DND-41 (cell line): ENCODE measurements around the gene SLC2A8.

ENCODE experiments used
- ATAC-seq: fragments of 200-7000 bp; cut with Tn5 transposase; 3 replicates; pipeline ENCODE4 v1.9.1; 2021; ENCODE audit warnings: low read depth; ENCODE audit not compliant: insufficient read depth
- DNase-seq: peaks from one replicate; pipeline ENCODE4 v3.0.0-alpha.2; 2020
- H2AFZ ChIP-seq: 2 replicates; pipeline ENCODE4 v1.6.0; 2012; ENCODE audit warnings: low read depth, low read length
- H3K27ac ChIP-seq: 2 replicates; pipeline ENCODE4 v1.5.1; 2012; ENCODE audit warnings: low read length, inconsistent platforms
- H3K27me3 ChIP-seq: fragments of 200-600 bp; sonication (generic); 2 replicates; pipeline ENCODE4 v1.6.0; 2012; ENCODE audit warnings: low read length, mild to moderate bottlenecking, inconsistent platforms; ENCODE audit not compliant: insufficient read depth, poor library complexity
- H3K36me3 ChIP-seq: 2 replicates; pipeline ENCODE4 v1.5.1; 2012; ENCODE audit warnings: low read length, inconsistent platforms; ENCODE audit not compliant: insufficient read depth
- H3K4me1 ChIP-seq: 2 replicates; pipeline ENCODE4 v1.5.1; 2012; ENCODE audit warnings: mild to moderate bottlenecking, low read length; ENCODE audit not compliant: insufficient read depth
- H3K4me2 ChIP-seq: 2 replicates; pipeline ENCODE4 v1.6.0; 2012; ENCODE audit warnings: mild to moderate bottlenecking, moderate library complexity, low read length, inconsistent platforms; ENCODE audit not compliant: insufficient read depth
- H3K4me3 ChIP-seq, 2 experiments: fragments of 200-600 bp in 1 of 2; shearing (Covaris generic) in 1 of 2; 2 replicates each; pipeline ENCODE4 v1.5.1; 2012 to 2016; ENCODE audit warnings: inconsistent platforms in 2 of 2, low read length in 2 of 2, mild to moderate bottlenecking in 2 of 2, low read depth in 1 of 2, moderate library complexity in 1 of 2
- H3K79me2 ChIP-seq: 2 replicates; pipeline ENCODE4 v1.6.0; 2012; ENCODE audit warnings: low read length, inconsistent platforms; ENCODE audit not compliant: insufficient read depth
- H3K9ac ChIP-seq: 2 replicates; pipeline ENCODE4 v1.6.0; 2012; ENCODE audit warnings: low read depth, mild to moderate bottlenecking, inconsistent platforms, low read length, moderate library complexity
- H3K9me3 ChIP-seq: 2 replicates; pipeline ENCODE4 v1.5.1; 2012; ENCODE audit warnings: low read length, moderate library complexity, mild to moderate bottlenecking, inconsistent platforms; ENCODE audit not compliant: insufficient read depth, severe bottlenecking
- H4K20me1 ChIP-seq: 2 replicates; pipeline ENCODE4 v1.6.0; 2012; ENCODE audit warnings: low read length; ENCODE audit not compliant: insufficient read depth
- EZH2 ChIP-seq: IDR thresholded peaks from 3 replicates; pipeline ENCODE4 v1.6.1; 2012; ENCODE audit warnings: borderline replicate concordance, low read depth, mild to moderate bottlenecking, moderate library complexity, low read length, inconsistent platforms; ENCODE audit not compliant: severe bottlenecking
- TF ChIP-seq, protein P1 (sequence below): IDR thresholded peaks from 2 replicates; pipeline ENCODE4 v1.5.1; 2012; ENCODE audit warnings: borderline replicate concordance, low read length, moderate library complexity, mild to moderate bottlenecking; ENCODE audit not compliant: poor library complexity, severe bottlenecking; ENCODE audit errors: extremely low read depth

The SLC2A8 gene

DNA sequence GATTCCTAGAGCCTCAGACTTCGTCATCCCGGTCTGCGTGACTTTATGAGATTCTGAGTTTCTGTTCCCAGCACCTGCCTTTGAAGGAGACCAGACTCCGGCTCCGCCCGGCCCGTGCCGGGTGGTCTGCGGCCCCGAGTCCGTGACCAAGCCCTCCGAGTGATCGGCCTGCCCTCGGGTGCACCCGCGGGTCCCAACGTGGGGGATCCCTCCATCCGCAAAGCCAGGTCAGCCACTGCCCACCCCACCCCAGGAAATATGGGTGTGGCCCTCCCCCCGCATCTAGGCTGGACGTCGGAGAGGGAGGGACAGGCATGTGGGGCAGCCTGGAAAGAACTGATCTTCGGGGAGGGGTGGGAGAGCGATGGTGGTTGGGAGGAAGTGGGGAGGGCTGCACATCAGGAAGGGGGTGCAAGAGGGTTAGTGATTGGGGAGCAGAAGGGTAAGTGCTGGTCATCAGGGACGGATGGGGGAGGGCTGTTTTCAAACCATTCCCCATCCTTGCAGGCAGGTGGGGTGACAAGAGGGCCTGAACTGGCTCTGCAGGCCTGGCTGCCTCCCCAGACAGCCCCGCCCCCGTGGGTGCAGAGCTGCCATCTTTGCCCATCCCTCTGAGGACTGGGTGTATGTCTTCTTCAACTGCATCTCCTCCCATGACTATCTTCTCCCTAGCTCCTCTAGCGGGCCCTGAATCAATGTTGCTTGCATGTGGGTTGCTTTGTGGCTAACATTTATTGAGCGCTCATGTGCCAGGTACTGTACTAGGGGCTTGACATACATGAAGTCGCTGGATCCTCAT, 55.1 kb downstream of the SLC2A8 start:
- peak overlapping the region; percentile 80 to 86 for H3K4me3 ChIP-seq
- no peaks in the 10 kb centered on the region for H3K9me3 ChIP-seq
- peak overlapping the region; percentile 98 for H3K4me2 ChIP-seq
- no peaks in the 10 kb centered on the region for H3K27me3 ChIP-seq
- peak; percentile 53 for DNase-seq
- peak overlapping the region; percentile 95 for H2AFZ ChIP-seq
- H3K9ac ChIP-seq = peak overlapping the region; percentile 87
- TF ChIP-seq, protein P1, sequence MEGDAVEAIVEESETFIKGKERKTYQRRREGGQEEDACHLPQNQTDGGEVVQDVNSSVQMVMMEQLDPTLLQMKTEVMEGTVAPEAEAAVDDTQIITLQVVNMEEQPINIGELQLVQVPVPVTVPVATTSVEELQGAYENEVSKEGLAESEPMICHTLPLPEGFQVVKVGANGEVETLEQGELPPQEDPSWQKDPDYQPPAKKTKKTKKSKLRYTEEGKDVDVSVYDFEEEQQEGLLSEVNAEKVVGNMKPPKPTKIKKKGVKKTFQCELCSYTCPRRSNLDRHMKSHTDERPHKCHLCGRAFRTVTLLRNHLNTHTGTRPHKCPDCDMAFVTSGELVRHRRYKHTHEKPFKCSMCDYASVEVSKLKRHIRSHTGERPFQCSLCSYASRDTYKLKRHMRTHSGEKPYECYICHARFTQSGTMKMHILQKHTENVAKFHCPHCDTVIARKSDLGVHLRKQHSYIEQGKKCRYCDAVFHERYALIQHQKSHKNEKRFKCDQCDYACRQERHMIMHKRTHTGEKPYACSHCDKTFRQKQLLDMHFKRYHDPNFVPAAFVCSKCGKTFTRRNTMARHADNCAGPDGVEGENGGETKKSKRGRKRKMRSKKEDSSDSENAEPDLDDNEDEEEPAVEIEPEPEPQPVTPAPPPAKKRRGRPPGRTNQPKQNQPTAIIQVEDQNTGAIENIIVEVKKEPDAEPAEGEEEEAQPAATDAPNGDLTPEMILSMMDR = no peak
- TF ChIP-seq EZH2 = no peak
- peaks cover 44% of the 10 kb centered on the region for H3K79me2 ChIP-seq
- H3K36me3 ChIP-seq = peaks cover 40% of the 10 kb centered on the region
- peaks cover 36% of the 10 kb centered on the region for H4K20me1 ChIP-seq
- peaks cover 38% of the 10 kb centered on the region for H3K4me1 ChIP-seq
- ATAC-seq = peak; percentile 42
- H3K27ac ChIP-seq = peak overlapping the region; percentile 81

DNA sequence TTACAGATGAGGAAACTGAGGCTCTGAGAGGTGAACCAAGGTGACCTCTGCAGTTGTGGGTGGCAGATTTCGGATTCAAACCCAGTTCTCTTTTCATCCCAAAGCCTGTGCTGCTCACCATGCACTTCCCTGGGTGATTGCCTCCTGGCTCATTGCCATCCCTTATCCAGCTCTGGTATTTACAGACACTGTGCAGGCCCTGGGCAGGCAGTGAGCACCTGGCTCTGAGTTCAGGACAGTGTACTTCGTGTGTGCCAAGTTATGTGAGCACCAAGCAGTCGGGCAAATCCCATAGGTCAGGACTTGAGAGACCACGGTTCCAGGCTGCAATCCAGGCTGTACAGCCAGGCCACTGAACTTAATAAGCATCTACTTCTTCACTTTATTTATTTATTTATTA, 55.7 kb downstream of the SLC2A8 start:
- Histone ChIP-seq H2AFZ (peak overlapping the region; percentile 95), H4K20me1 (peaks cover 30% of the 10 kb centered on the region), H3K27ac (no peak overlapping the region), H3K27me3 (no peaks in the 10 kb centered on the region), H3K79me2 (peaks cover 44% of the 10 kb centered on the region), H3K4me1 (peaks cover 38% of the 10 kb centered on the region), H3K36me3 (peaks cover 40% of the 10 kb centered on the region), H3K4me2 (peak overlapping the region; percentile 98), H3K9ac (no peak overlapping the region), H3K9me3 (no peaks in the 10 kb centered on the region), H3K4me3 (peak overlapping the region in 1 of 2 experiments; percentile 86; a peak in 2 of 4 replicates)
- DNase-seq (no peak), ATAC-seq (no peak)
- TF ChIP-seq, protein P1 = no peak
- TF ChIP-seq EZH2 = no peak

DNA sequence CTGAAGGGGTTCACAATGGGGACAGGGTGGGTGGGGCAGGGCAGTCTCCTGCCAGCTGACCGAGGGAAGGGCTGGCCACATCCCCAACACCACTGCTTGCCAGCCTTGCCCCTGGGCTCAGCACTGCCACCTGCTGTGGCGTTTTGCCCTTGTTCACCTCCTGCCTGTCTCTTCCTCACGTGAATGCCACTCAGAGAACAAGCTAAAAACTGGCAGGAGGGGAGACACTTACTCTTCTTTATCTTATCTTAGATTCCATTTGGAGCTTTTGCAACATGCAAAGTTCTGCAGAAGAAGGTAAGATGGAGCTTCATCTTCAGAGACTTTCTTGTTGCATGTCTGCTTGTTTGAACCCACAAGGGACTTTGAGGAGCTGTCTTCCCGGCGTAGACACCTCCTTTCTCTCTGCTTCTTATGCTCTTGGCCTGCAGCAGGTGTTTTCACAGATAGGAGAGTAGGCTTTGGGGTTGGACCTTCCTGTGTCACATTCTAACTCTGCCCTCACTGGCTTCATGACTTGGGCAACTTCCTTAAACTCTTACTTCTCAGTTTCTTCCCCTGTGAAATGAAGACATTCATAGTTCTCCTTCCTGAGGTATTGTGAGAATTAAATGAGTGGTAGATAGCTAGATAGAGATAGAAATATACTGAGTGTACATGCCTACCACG, 58.5 kb downstream of the SLC2A8 start:
- Histone ChIP-seq H3K27ac (no peak overlapping the region), H3K27me3 (no peaks in the 10 kb centered on the region), H3K9me3 (no peaks in the 10 kb centered on the region), H3K4me2 (no peak overlapping the region), H3K36me3 (peaks cover 15% of the 10 kb centered on the region), H3K4me1 (peaks cover 12% of the 10 kb centered on the region), H3K4me3 (no peak overlapping the region), H4K20me1 (peaks cover 3% of the 10 kb centered on the region), H3K9ac (no peak overlapping the region), H3K79me2 (peaks cover 18% of the 10 kb centered on the region), H2AFZ (no peak overlapping the region)
- DNase-seq (no peak), ATAC-seq (no peak)
- TF ChIP-seq, protein P1 = peak; percentile 52
- TF ChIP-seq EZH2 = no peak
